GM20431 (cell line): ENCODE data around the gene GIMAP8.

Experiments used
- in situ Hi-C: fragments of 300-500 bp; cut with MseI, MboI; formaldehyde crosslinking; loops from one replicate; pipeline ENCODE4 v1.15.0; 2020; ENCODE audit warnings: low sequenced_read_pairs; ENCODE audit not compliant: unreplicated experiment

GIMAP8 gene

GRCh38 chr7:150410680-150411346 lies 39.6 kb upstream of the GIMAP8 start:
- in situ Hi-C loops, result no loop called here

- in situ Hi-C loops, result no loop called here
These were observed 38.8 kb upstream of the GIMAP8 start for GRCh38 chr7:150411606-150412005.

GRCh38 chr7:150412016-150412415 lies 38.4 kb upstream of the GIMAP8 start:
- in situ Hi-C loops, result no loop called here

GRCh38 chr7:150412518-150413488 lies 37.6 kb upstream of the GIMAP8 start:
- in situ Hi-C loops, result no loop called here

GRCh38 chr7:150413640-150414081 lies 36.8 kb upstream of the GIMAP8 start:
- in situ Hi-C loops, result no loop called here

GRCh38 chr7:150415161-150416153 lies 35.0 kb upstream of the GIMAP8 start:
- in situ Hi-C loops, result no loop called here

GRCh38 chr7:150417239-150417638 lies 33.2 kb upstream of the GIMAP8 start:
- in situ Hi-C loops, result no loop called here

- in situ Hi-C loops, result no loop called here
These were observed 32.6 kb upstream of the GIMAP8 start for GRCh38 chr7:150417863-150418262.

GRCh38 chr7:150420242-150420641 lies 30.2 kb upstream of the GIMAP8 start:
- in situ Hi-C loops, result no loop called here

GRCh38 chr7:150420987-150421674 lies 29.3 kb upstream of the GIMAP8 start:
- in situ Hi-C loops, result no loop called here

GRCh38 chr7:150421831-150422230 lies 28.6 kb upstream of the GIMAP8 start:
- in situ Hi-C loops, result no loop called here

GRCh38 chr7:150425670-150426069 lies 24.8 kb upstream of the GIMAP8 start:
- in situ Hi-C loops, result no loop called here

GRCh38 chr7:150428671-150429451 lies 21.6 kb upstream of the GIMAP8 start:
- in situ Hi-C loops, result no loop called here

- in situ Hi-C loops, result no loop called here
These were observed 20.7 kb upstream of the GIMAP8 start for GRCh38 chr7:150429699-150430098.

GRCh38 chr7:150430465-150431085 lies 19.9 kb upstream of the GIMAP8 start:
- in situ Hi-C loops, result no loop called here

- in situ Hi-C loops, result no loop called here
These were observed 18.4 kb upstream of the GIMAP8 start for GRCh38 chr7:150431839-150432658.
